Panc1 (cell line): Measurements from ENCODE around the gene KCNQ4. TPM values are rescaled to one million over a fixed set of nuclear protein-coding genes. Genes with fewer than 3 reads are reported as not detected.

Experiments
- ATAC-seq: fragments of 200-7000 bp; cut with Tn5 transposase; 2 replicates; pipeline ENCODE4 v1.9.1; 2020; ENCODE audit warnings: mild to moderate bottlenecking, moderate library complexity
- BruUV-seq: library from RNA; stranded (reverse); fragments of 400-500 nt; replicated peaks from 2 replicates; lab custom pipeline; 2021; lab: Mats Ljungman, UMichigan
- CTCF ChIA-PET: fragments of 300-600 bp; sonication (Branson Sonifier 250); formaldehyde crosslinking; loops from one replicate; lab custom pipeline; 2022; ENCODE audit warnings: antibody characterized with exemption; lab: Charles Lee
- POLR2A ChIA-PET: fragments of 300-600 bp; sonication (Branson Sonifier 250); formaldehyde crosslinking; loops from one replicate; lab custom pipeline; 2022; ENCODE audit warnings: antibody characterized with exemption; lab: Charles Lee
- DNase-seq: peaks from one replicate; pipeline ENCODE4 v3.0.0-alpha.2; 2010; ENCODE audit warnings: low read depth, low spot score
- H3K27ac ChIP-seq: 2 replicates; pipeline ENCODE4 v1.5.1; 2011; ENCODE audit warnings: mild to moderate bottlenecking, low read length, inconsistent platforms
- H3K27me3 ChIP-seq: fragments of 200-500 bp; sonication (Bioruptor generic); 2 replicates; pipeline ENCODE4 v1.6.0; 2014; ENCODE audit warnings: low read length, inconsistent platforms; ENCODE audit not compliant: control insufficient read depth, insufficient read depth
- H3K36me3 ChIP-seq: fragments of 200-500 bp; sonication (Bioruptor generic); 2 replicates; pipeline ENCODE4 v1.5.1; 2014; ENCODE audit warnings: inconsistent platforms, mild to moderate bottlenecking, low read length, moderate library complexity; ENCODE audit not compliant: control insufficient read depth, insufficient read depth
- H3K4me1 ChIP-seq: 2 replicates; pipeline ENCODE4 v1.5.1; 2011; ENCODE audit warnings: inconsistent platforms, mild to moderate bottlenecking, low read length, moderate library complexity; ENCODE audit not compliant: control insufficient read depth, insufficient read depth
- H3K4me3 ChIP-seq, 2 experiments: 2 replicates each; pipeline ENCODE4 v1.5.1; 2011 to 2012; ENCODE audit warnings: low read depth in 2 of 2, low read length in 2 of 2, mild to moderate bottlenecking in 2 of 2, inconsistent platforms in 1 of 2, moderate library complexity in 1 of 2
- H3K9me3 ChIP-seq: fragments of 200-500 bp; sonication (Bioruptor generic); 2 replicates; pipeline ENCODE4 v1.5.1; 2014; ENCODE audit warnings: low read depth, mild to moderate bottlenecking, inconsistent platforms, low read length, moderate library complexity; ENCODE audit not compliant: control insufficient read depth, insufficient read depth
- POLR2AphosphoS5 ChIP-seq: IDR thresholded peaks from 2 replicates; pipeline ENCODE4 v1.6.1; 2012; ENCODE audit warnings: mild to moderate bottlenecking, low read depth, low read length, moderate library complexity
- SIN3A ChIP-seq: IDR thresholded peaks from 2 replicates; pipeline ENCODE4 v1.6.1; 2012; ENCODE audit warnings: low read depth, mild to moderate bottlenecking, low read length, moderate library complexity, borderline replicate concordance; ENCODE audit not compliant: insufficient read depth
- TCF7L2 ChIP-seq: IDR thresholded peaks from 2 replicates; pipeline ENCODE4 v1.6.1; 2011; ENCODE audit warnings: mild to moderate bottlenecking, low read depth, low read length, inconsistent platforms
- in situ Hi-C: cut with HindIII; loops from 2 replicates; pipeline ENCODE4 v1.10.0; 2016; ENCODE audit warnings: low sequenced_read_pairs, low pct_unique_long_range_greater_than_20kb
- intact Hi-C: fragments of 100-400 bp; cut with micrococcal nuclease; formaldehyde crosslinking; loops from one replicate; pipeline ENCODE4 v1.10.0; 2022; ENCODE audit not compliant: unreplicated experiment
- total RNA-seq: library from RNA; stranded (reverse); gene quantifications from one replicate; pipeline ENCODE4 v1.2.1, GENCODE V29; 2021; ENCODE audit not compliant: unreplicated experiment
- TF ChIP-seq, protein P1 (sequence below): fragments of 450-650 bp; IDR thresholded peaks from 2 replicates; pipeline ENCODE4 v1.5.1; 2017; ENCODE audit warnings: mild to moderate bottlenecking
- TF ChIP-seq, protein P2 (sequence below), 2 experiments: IDR thresholded peaks; 2 replicates each; pipeline ENCODE4 v1.6.1; 2011 to 2012; ENCODE audit warnings: low read depth in 2 of 2, control low read depth in 1 of 2, low read length in 1 of 2, mild to moderate bottlenecking in 1 of 2, moderate library complexity in 1 of 2; ENCODE audit not compliant: insufficient read depth in 1 of 2

KCNQ4 gene
- total RNA-seq, 1 experiment from 2014 or later = 2.6 TPM

DNA sequence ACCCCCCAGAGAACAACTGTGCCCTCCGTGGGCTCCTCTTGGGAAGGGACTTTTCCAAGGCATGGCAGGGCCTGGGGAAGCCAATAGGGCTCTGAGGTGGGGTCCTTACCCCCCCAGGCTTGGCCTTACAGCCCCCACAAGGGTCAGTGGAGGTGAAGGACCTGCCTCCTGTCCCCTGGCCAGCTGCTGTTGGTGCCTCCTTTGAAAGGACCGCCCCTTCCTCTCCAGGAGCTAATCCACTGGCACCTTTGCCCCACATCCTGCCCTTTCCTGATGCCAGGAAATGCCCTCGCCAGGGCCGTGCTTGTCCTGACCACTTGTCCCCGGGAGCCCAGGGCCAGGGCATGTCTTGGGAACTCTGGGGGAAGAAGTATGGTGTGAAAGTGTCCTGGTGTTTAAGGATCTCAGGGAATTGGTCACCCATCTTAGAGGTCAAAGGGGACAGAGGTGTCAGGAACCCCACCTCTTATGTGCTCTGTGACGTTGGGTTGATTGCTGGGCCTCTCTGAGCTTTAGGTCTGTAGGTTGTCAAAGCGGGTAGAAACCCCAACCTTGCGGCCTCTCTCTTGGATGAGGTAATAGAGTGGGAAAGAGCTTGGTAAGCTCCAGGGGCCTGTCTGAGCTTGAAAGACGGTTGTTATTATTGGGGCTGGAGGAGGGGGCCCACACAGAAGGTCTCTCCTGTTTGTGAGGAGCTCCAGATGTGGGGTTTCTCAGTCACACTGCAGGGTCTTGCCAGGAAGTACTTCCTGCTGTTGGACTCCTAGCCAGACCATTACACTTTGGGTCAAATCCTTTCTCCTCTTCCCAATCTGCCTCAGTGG, 2.8 kb downstream of the KCNQ4 start:
- Histone ChIP-seq H3K4me3 (no peak overlapping the region), H3K36me3 (no peaks in the 10 kb centered on the region), H3K9me3 (no peaks in the 10 kb centered on the region), H3K27me3 (no peaks in the 10 kb centered on the region), H3K4me1 (peaks cover 23% of the 10 kb centered on the region), H3K27ac (no peak overlapping the region)
- POLR2A ChIA-PET = no interaction called here
- BruUV-seq = no TSS peak
- intact Hi-C loops = no loop called here
- TF ChIP-seq, protein P1, sequence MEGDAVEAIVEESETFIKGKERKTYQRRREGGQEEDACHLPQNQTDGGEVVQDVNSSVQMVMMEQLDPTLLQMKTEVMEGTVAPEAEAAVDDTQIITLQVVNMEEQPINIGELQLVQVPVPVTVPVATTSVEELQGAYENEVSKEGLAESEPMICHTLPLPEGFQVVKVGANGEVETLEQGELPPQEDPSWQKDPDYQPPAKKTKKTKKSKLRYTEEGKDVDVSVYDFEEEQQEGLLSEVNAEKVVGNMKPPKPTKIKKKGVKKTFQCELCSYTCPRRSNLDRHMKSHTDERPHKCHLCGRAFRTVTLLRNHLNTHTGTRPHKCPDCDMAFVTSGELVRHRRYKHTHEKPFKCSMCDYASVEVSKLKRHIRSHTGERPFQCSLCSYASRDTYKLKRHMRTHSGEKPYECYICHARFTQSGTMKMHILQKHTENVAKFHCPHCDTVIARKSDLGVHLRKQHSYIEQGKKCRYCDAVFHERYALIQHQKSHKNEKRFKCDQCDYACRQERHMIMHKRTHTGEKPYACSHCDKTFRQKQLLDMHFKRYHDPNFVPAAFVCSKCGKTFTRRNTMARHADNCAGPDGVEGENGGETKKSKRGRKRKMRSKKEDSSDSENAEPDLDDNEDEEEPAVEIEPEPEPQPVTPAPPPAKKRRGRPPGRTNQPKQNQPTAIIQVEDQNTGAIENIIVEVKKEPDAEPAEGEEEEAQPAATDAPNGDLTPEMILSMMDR = no peak
- TF ChIP-seq TCF7L2 (no peak), POLR2AphosphoS5 (no peak), SIN3A (no peak)
- TF ChIP-seq, protein P2, sequence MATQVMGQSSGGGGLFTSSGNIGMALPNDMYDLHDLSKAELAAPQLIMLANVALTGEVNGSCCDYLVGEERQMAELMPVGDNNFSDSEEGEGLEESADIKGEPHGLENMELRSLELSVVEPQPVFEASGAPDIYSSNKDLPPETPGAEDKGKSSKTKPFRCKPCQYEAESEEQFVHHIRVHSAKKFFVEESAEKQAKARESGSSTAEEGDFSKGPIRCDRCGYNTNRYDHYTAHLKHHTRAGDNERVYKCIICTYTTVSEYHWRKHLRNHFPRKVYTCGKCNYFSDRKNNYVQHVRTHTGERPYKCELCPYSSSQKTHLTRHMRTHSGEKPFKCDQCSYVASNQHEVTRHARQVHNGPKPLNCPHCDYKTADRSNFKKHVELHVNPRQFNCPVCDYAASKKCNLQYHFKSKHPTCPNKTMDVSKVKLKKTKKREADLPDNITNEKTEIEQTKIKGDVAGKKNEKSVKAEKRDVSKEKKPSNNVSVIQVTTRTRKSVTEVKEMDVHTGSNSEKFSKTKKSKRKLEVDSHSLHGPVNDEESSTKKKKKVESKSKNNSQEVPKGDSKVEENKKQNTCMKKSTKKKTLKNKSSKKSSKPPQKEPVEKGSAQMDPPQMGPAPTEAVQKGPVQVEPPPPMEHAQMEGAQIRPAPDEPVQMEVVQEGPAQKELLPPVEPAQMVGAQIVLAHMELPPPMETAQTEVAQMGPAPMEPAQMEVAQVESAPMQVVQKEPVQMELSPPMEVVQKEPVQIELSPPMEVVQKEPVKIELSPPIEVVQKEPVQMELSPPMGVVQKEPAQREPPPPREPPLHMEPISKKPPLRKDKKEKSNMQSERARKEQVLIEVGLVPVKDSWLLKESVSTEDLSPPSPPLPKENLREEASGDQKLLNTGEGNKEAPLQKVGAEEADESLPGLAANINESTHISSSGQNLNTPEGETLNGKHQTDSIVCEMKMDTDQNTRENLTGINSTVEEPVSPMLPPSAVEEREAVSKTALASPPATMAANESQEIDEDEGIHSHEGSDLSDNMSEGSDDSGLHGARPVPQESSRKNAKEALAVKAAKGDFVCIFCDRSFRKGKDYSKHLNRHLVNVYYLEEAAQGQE (IDR thresholded peaks at IDR 0.05; ENCODE audit: insufficient read depth in 1 of 2, low read depth in 2 of 2, low read length in 1 of 2) = no peak
- no peak for DNase-seq
- CTCF ChIA-PET = interaction anchor here (0.6 kb wide), 1 partner anchor 12 kb away, joined by 3 read pairs; no protein-coding TSS in a partner anchor
- ATAC-seq = no peak
- in situ Hi-C loops = no loop called here

DNA sequence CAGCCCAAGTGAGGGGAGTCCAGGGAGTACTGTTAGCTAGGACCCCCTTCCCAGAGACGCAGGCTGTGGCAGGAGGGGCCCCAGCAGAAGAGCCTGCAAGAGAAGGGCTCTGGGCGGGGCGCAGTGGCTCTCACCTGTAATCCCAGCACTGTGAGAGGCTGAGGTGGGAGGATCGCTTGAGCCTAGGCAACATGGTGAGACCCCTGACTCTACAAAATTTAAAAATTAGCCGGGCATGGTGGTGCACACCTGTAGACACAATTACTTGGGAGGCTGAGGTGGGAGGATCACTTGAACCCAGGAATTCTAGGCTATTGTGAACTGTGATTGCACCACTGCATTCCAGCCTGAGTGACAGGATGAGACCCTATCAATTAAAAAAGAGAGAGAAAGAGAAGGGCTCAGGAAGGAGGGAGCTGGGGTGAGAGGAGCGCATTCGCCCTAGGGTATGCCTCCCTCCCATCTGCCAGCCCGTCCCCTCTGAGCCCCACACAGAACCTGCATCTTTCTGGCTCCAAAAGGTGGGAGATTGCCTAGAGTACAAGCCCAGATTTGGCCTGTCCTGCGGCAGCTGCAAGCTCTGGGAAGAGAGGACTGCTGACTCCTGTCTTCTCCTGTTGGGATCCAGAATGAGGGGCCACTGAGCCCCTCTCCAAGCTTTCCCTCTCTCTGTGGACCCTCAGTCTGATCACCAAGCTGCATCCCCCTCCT, 3.6 kb downstream of the KCNQ4 start:
- DNase-seq (no peak), ATAC-seq (no peak)
- CTCF ChIA-PET = no interaction called here
- no TSS peak for BruUV-seq
- no peak for TF ChIP-seq TCF7L2
- TF ChIP-seq, protein P1 = no peak
- no peak for TF ChIP-seq POLR2AphosphoS5
- no peak for TF ChIP-seq SIN3A
- TF ChIP-seq, protein P2 (IDR thresholded peaks at IDR 0.05; ENCODE audit: insufficient read depth in 1 of 2, low read depth in 2 of 2, low read length in 1 of 2) = no peak
- Histone ChIP-seq H3K4me1 (peaks cover 23% of the 10 kb centered on the region), H3K27ac (no peak overlapping the region), H3K27me3 (no peaks in the 10 kb centered on the region), H3K36me3 (no peaks in the 10 kb centered on the region), H3K4me3 (no peak overlapping the region), H3K9me3 (no peaks in the 10 kb centered on the region)
- intact Hi-C loops (no loop called here), in situ Hi-C loops (no loop called here)
- POLR2A ChIA-PET = no interaction called here
